ENCODE data around the gene RNF212.

Gene RNF212

GRCh38 chr4:1092983-1093361 is 20.4 kb downstream of the RNF212 start:
- no peak for DNase-seq
- intact Hi-C loops (cut with DNase I): no loop called here

GRCh38 chr4:1092026-1092982 is 21.1 kb downstream of the RNF212 start:
- peak in 3 of 42 donors; percentile 21 to 30 (median 29) for DNase-seq
- intact Hi-C loops (cut with DNase I): no loop called here

GRCh38 chr4:1091561-1091995 is 21.8 kb downstream of the RNF212 start:
- no peak for DNase-seq
- intact Hi-C loops (cut with DNase I): no loop called here

- intact Hi-C loops (cut with DNase I): no loop called here
- DNase-seq: no peak
Observed at GRCh38 chr4:1090465-1091440, 22.6 kb downstream of the RNF212 start.

- no peak for DNase-seq
- intact Hi-C loops (cut with DNase I): no loop called here
Observed at GRCh38 chr4:1090036-1090435, 23.3 kb downstream of the RNF212 start.

- intact Hi-C loops (cut with DNase I): no loop called here
Observed at GRCh38 chr4:1087371-1087770, 26.0 kb downstream of the RNF212 start.

GRCh38 chr4:1086011-1086410 is 27.4 kb downstream of the RNF212 start:
- no peak for DNase-seq
- intact Hi-C loops (cut with DNase I): no loop called here

More at GRCh38 chr4:1087371-1087770, 26.0 kb downstream of the RNF212 start:
- no peak for DNase-seq

- DNase-seq: no peak
- intact Hi-C loops (cut with DNase I): no loop called here
Observed at GRCh38 chr4:1085404-1085799, 28.0 kb downstream of the RNF212 start.

GRCh38 chr4:1084796-1085403 is 28.5 kb downstream of the RNF212 start:
- intact Hi-C loops (cut with DNase I): no loop called here

GRCh38 chr4:1084394-1084793 is 29.0 kb downstream of the RNF212 start:
- DNase-seq: no peak
- intact Hi-C loops (cut with DNase I): no loop called here

More at GRCh38 chr4:1084796-1085403, 28.5 kb downstream of the RNF212 start:
- DNase-seq: no peak

GRCh38 chr4:1082215-1083182 is 30.9 kb downstream of the RNF212 start:
- intact Hi-C loops (cut with DNase I): no loop called here
- peak in 11 of 42 donors; percentile 9 to 66 (median 33) for DNase-seq

- intact Hi-C loops (cut with DNase I): no loop called here
- DNase-seq: no peak
Observed at GRCh38 chr4:1081689-1082040, 31.7 kb downstream of the RNF212 start.

GRCh38 chr4:1080961-1081688 is 32.2 kb downstream of the RNF212 start:
- DNase-seq: peak; percentile 22 to 88 (median 66)
- intact Hi-C loops (cut with DNase I): no loop called here

- DNase-seq: no peak
- intact Hi-C loops (cut with DNase I): no loop called here
Observed at GRCh38 chr4:1080432-1080831, 32.9 kb downstream of the RNF212 start.

GRCh38 chr4:1079711-1080265 is 33.6 kb downstream of the RNF212 start:
- intact Hi-C loops (cut with DNase I): no loop called here
- DNase-seq: no peak

- no peak for DNase-seq
- intact Hi-C loops (cut with DNase I): no loop called here
Observed at GRCh38 chr4:1078490-1078889, 34.9 kb downstream of the RNF212 start.

Measured in head of caudate nucleus (tissue), 42 donors.